GM12891 (cell line): ENCODE results near the gene LGI1.

Experiments used
- POLR2A ChIP-seq: IDR thresholded peaks from 2 replicates; pipeline ENCODE4 v1.6.1; 2011; ENCODE audit warnings: low read depth, low read length, control low read depth
- POLR2AphosphoS5 ChIP-seq: IDR thresholded peaks from 2 replicates; pipeline ENCODE4 v1.6.1; 2011; ENCODE audit warnings: low read depth, low read length, control low read depth
- POU2F2 ChIP-seq: IDR thresholded peaks from 2 replicates; pipeline ENCODE4 v1.6.1; 2011; ENCODE audit warnings: low read depth, mild to moderate bottlenecking, control low read depth, low read length, moderate library complexity

DNA sequence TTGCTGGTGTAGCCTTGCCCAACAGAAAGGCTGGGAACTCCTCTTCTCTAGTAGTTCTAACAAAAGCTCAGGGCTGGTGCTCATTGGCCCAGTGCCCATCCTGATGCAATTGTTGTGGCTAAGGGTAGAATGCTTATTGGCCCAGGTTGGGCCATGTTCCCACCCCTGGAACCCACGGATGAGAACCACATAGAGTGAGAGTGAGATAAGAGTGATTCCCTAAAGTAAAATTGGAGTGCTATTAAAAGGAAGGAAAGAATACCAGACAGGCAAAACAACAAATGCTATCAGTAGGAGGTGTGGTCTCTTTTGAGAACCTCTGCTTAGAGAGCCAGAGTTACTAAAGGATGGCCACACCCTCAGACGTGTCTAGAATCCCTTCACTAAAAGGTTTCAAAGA, 49.2 kb downstream of the LGI1 start:
- TF ChIP-seq POLR2A: no peak
- no peak for TF ChIP-seq POLR2AphosphoS5
- no peak for TF ChIP-seq POU2F2
